ENCODE data around the gene THAP7. TPM values are rescaled to one million over a fixed set of nuclear protein-coding genes. Genes with fewer than 3 reads are reported as not detected.

Gene THAP7
- total RNA-seq, 1 donor from 2014 or later: 14.7 TPM

DNA sequence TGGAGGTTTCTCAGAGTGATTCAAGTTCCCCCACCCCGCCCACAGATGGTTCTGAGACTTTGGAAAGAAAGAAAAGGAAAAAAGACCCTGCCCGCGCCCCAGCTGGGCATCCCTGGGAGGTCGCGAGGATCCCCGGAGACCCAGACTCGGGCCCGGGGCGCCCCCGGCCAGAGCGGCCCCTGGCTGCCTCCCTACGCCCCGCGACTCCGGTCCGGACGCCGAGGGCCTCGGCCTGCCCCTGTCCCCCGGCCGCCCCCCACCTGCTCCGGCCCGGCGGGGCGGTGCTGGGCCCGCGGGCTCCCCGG is 37.2 kb downstream of the THAP7 start:
- peak overlapping the region; percentile 58 for H3K4me3 ChIP-seq
- H3F3A ChIP-seq (ENCODE audit: low read depth): peaks cover 42% of the 10 kb centered on the region
- H3K4me1 Mint-ChIP-seq: peaks cover 28% of the 10 kb centered on the region
- H3K4me2 ChIP-seq: peak overlapping the region; percentile 96
- H2AFZ ChIP-seq (replicated peaks): no peak overlapping the region
- TF ChIP-seq, protein P1, sequence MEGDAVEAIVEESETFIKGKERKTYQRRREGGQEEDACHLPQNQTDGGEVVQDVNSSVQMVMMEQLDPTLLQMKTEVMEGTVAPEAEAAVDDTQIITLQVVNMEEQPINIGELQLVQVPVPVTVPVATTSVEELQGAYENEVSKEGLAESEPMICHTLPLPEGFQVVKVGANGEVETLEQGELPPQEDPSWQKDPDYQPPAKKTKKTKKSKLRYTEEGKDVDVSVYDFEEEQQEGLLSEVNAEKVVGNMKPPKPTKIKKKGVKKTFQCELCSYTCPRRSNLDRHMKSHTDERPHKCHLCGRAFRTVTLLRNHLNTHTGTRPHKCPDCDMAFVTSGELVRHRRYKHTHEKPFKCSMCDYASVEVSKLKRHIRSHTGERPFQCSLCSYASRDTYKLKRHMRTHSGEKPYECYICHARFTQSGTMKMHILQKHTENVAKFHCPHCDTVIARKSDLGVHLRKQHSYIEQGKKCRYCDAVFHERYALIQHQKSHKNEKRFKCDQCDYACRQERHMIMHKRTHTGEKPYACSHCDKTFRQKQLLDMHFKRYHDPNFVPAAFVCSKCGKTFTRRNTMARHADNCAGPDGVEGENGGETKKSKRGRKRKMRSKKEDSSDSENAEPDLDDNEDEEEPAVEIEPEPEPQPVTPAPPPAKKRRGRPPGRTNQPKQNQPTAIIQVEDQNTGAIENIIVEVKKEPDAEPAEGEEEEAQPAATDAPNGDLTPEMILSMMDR (IDR thresholded peaks at IDR 0.05): no peak
- TF ChIP-seq EZH2phosphoT487 (IDR thresholded peaks at IDR 0.05) (no peak), EZH2 (IDR thresholded peaks at IDR 0.05) (no peak)
- no peaks in the 10 kb centered on the region for H3K79me2 ChIP-seq (ENCODE audit: low read depth)
- peak overlapping the region; percentile 84 for H3K4me3 Mint-ChIP-seq
- H3K27me3 Mint-ChIP-seq (ENCODE audit: insufficient read depth, low read depth): peaks cover 21% of the 10 kb centered on the region
- no peak overlapping the region for H3K9ac ChIP-seq
- H4K20me1 ChIP-seq (ENCODE audit: low read depth): no peaks in the 10 kb centered on the region
- H3K27ac ChIP-seq: no peak overlapping the region
- H3K36me3 ChIP-seq: no peaks in the 10 kb centered on the region
- DNase-seq (ENCODE audit: low spot score): no peak
- no peak overlapping the region for H3K27ac Mint-ChIP-seq
- H3K4me1 ChIP-seq: peaks cover 33% of the 10 kb centered on the region
- H3K9me3 Mint-ChIP-seq: no peaks in the 10 kb centered on the region
- H3K27me3 ChIP-seq: peaks cover 35% of the 10 kb centered on the region
- H3K36me3 Mint-ChIP-seq: no peaks in the 10 kb centered on the region
- H3K9me3 ChIP-seq (ENCODE audit: low read depth): no peaks in the 10 kb centered on the region

DNA sequence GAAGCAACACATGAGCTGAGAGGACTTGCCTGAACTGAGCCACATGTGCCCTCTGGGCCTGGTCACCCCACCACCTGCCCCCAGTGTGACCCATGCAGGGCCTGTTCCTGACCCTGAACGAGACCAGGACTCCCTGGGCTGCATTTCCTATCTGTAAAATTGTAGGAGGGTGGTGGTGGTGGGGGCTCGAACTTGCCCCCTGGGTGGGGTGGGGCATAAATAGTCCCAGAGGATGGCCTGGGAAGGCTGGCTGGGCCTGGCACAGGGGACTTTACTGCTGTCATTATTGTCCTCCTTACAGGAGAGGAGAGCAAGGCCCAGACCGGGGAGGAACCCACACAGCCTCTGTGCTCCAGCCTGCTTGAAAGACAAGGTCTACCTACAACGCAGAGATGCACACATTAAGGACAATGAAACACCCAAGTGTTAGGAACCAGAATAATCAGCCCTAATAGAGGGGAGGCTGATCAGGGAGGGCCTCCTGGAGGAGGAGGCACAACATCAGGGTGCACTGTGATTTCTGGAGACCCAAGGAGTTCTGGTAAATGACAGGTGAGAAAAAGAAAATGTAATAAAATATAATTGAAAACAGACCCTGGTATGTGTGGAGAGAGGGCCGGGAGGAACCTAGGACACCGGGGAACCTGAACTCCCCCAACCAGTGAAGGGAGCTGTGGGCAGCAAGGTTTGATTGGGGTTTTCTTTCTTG is 37.7 kb downstream of the THAP7 start:
- Histone ChIP-seq H3F3A (ENCODE audit: low read depth) (peaks cover 40% of the 10 kb centered on the region), H3K36me3 (no peaks in the 10 kb centered on the region), H4K20me1 (ENCODE audit: low read depth) (no peaks in the 10 kb centered on the region), H3K9me3 (ENCODE audit: low read depth) (no peaks in the 10 kb centered on the region), H3K4me2 (peak overlapping the region; percentile 96), H3K79me2 (ENCODE audit: low read depth) (no peaks in the 10 kb centered on the region), H3K27ac (no peak overlapping the region), H3K27me3 (peaks cover 35% of the 10 kb centered on the region), H3K4me3 (peak overlapping the region; percentile 58), H3K9ac (no peak overlapping the region), H2AFZ (replicated peaks) (no peak overlapping the region), H3K4me1 (peaks cover 33% of the 10 kb centered on the region)
- H3K4me1 Mint-ChIP-seq: peaks cover 28% of the 10 kb centered on the region
- no peak for DNase-seq (ENCODE audit: low spot score)
- H3K27ac Mint-ChIP-seq: no peak overlapping the region
- no peaks in the 10 kb centered on the region for H3K36me3 Mint-ChIP-seq
- H3K27me3 Mint-ChIP-seq (ENCODE audit: insufficient read depth, low read depth): peaks cover 21% of the 10 kb centered on the region
- peak overlapping the region; percentile 84 for H3K4me3 Mint-ChIP-seq
- TF ChIP-seq EZH2phosphoT487 (IDR thresholded peaks at IDR 0.05) (no peak), EZH2 (IDR thresholded peaks at IDR 0.05) (peak; percentile 29)
- H3K9me3 Mint-ChIP-seq: no peaks in the 10 kb centered on the region

DNA sequence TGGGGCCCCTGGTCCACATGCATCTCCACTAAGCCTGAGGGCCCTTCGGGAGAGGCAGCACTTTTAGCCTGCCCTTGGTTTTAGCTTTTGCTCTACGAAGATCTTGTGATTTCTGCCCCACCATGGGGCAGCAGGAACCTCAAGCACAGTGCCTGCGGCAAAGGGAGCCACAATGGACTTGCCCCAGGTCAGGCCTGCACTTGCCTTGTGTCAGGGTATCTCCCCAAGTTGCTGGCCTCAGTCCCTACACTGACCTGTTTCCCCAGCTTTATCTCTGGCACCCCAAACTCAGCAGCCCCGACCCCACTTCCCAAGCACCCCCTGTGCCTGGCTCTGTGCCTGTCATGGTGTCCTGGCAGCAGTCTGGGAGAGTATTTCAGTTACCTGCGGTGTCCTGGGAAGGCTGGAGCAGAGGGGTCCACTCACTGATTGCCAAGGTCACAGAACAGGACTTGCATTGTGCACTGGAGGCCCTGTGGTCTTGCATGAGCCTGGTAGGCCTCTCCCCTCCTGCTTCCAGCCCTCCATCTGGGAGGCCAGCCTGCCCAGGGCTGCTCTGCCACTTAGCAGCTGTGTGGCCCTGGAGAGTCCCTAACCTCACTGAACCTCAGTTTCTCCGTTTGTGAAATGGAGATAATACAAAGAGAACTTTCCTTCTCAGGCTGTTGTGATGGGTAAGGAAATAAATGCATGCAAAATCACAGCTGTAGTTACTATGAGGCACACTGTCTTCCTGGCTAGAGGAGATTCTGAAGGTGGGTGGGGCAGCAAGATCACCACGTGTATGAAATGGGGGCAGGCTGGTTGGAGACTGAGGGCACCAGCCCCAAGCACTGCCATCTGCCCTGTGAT is 38.5 kb downstream of the THAP7 start:
- H3K27me3 Mint-ChIP-seq (ENCODE audit: insufficient read depth, low read depth): peaks cover 24% of the 10 kb centered on the region
- Histone ChIP-seq H3F3A (ENCODE audit: low read depth) (peaks cover 35% of the 10 kb centered on the region), H3K4me3 (no peak overlapping the region), H3K36me3 (no peaks in the 10 kb centered on the region), H3K27ac (no peak overlapping the region), H4K20me1 (ENCODE audit: low read depth) (peaks cover 1% of the 10 kb centered on the region), H3K27me3 (peaks cover 41% of the 10 kb centered on the region), H3K4me2 (no peak overlapping the region), H2AFZ (replicated peaks) (no peak overlapping the region), H3K4me1 (peaks cover 27% of the 10 kb centered on the region), H3K79me2 (ENCODE audit: low read depth) (no peaks in the 10 kb centered on the region), H3K9me3 (ENCODE audit: low read depth) (no peaks in the 10 kb centered on the region), H3K9ac (no peak overlapping the region)
- peak overlapping the region; percentile 66 for H3K4me3 Mint-ChIP-seq
- no peaks in the 10 kb centered on the region for H3K9me3 Mint-ChIP-seq
- H3K4me1 Mint-ChIP-seq: peaks cover 25% of the 10 kb centered on the region
- no peak overlapping the region for H3K27ac Mint-ChIP-seq
- no peak for DNase-seq (ENCODE audit: low spot score)
- no peak for TF ChIP-seq EZH2 (IDR thresholded peaks at IDR 0.05)
- TF ChIP-seq, protein P1 (IDR thresholded peaks at IDR 0.05): no peak
- TF ChIP-seq EZH2phosphoT487 (IDR thresholded peaks at IDR 0.05): no peak
- H3K36me3 Mint-ChIP-seq: no peaks in the 10 kb centered on the region

Data from neural progenitor cell (in vitro differentiated cells).